Measurements from ENCODE around the gene FBRSL1.

FBRSL1 gene

GRCh38 chr12:132510746-132511477 is 21.0 kb downstream of the FBRSL1 start:
- in situ Hi-C loops (cut with HindIII; ENCODE audit: low pct_unique_long_range_greater_than_20kb, low sequenced_read_pairs): no loop called here
- DNase-seq (ENCODE audit: low read depth in 1 of 2, low spot score in 1 of 2): no peak
- no peak for TF ChIP-seq JUND (IDR thresholded peaks at IDR 0.05; ENCODE audit: low read depth)

GRCh38 chr12:132511516-132512196 is 21.7 kb downstream of the FBRSL1 start:
- no peak for TF ChIP-seq JUND (IDR thresholded peaks at IDR 0.05; ENCODE audit: low read depth)
- no peak for DNase-seq (ENCODE audit: low read depth in 1 of 2, low spot score in 1 of 2)
- in situ Hi-C loops (cut with HindIII; ENCODE audit: low pct_unique_long_range_greater_than_20kb, low sequenced_read_pairs): no loop called here

- DNase-seq (ENCODE audit: low read depth in 1 of 2, low spot score in 1 of 2): no peak
- in situ Hi-C loops (cut with HindIII; ENCODE audit: low pct_unique_long_range_greater_than_20kb, low sequenced_read_pairs): no loop called here
- no peak for TF ChIP-seq JUND (IDR thresholded peaks at IDR 0.05; ENCODE audit: low read depth)
Observed at GRCh38 chr12:132512197-132513069, 22.5 kb downstream of the FBRSL1 start.

GRCh38 chr12:132513070-132513398 is 23.1 kb downstream of the FBRSL1 start:
- no peak for DNase-seq (ENCODE audit: low read depth in 1 of 2, low spot score in 1 of 2)
- no peak for TF ChIP-seq JUND (IDR thresholded peaks at IDR 0.05; ENCODE audit: low read depth)
- in situ Hi-C loops (cut with HindIII; ENCODE audit: low pct_unique_long_range_greater_than_20kb, low sequenced_read_pairs): no loop called here

- TF ChIP-seq JUND (IDR thresholded peaks at IDR 0.05; ENCODE audit: low read depth): no peak
- no peak for DNase-seq (ENCODE audit: low read depth in 1 of 2, low spot score in 1 of 2)
- in situ Hi-C loops (cut with HindIII; ENCODE audit: low pct_unique_long_range_greater_than_20kb, low sequenced_read_pairs): no loop called here
Observed at GRCh38 chr12:132513458-132514135, 23.6 kb downstream of the FBRSL1 start.

GRCh38 chr12:132514216-132514820 is 24.4 kb downstream of the FBRSL1 start:
- in situ Hi-C loops (cut with HindIII; ENCODE audit: low pct_unique_long_range_greater_than_20kb, low sequenced_read_pairs): no loop called here
- no peak for DNase-seq (ENCODE audit: low read depth in 1 of 2, low spot score in 1 of 2)
- no peak for TF ChIP-seq JUND (IDR thresholded peaks at IDR 0.05; ENCODE audit: low read depth)

GRCh38 chr12:132514838-132515237 is 24.9 kb downstream of the FBRSL1 start:
- in situ Hi-C loops (cut with HindIII; ENCODE audit: low pct_unique_long_range_greater_than_20kb, low sequenced_read_pairs): no loop called here
- TF ChIP-seq JUND (IDR thresholded peaks at IDR 0.05; ENCODE audit: low read depth): no peak
- DNase-seq (ENCODE audit: low read depth in 1 of 2, low spot score in 1 of 2): no peak

- in situ Hi-C loops (cut with HindIII; ENCODE audit: low pct_unique_long_range_greater_than_20kb, low sequenced_read_pairs): no loop called here
- DNase-seq (ENCODE audit: low read depth in 1 of 2, low spot score in 1 of 2): no peak
- TF ChIP-seq JUND (IDR thresholded peaks at IDR 0.05; ENCODE audit: low read depth): no peak
Observed at GRCh38 chr12:132516095-132517012, 26.4 kb downstream of the FBRSL1 start.

GRCh38 chr12:132517013-132517739 is 27.2 kb downstream of the FBRSL1 start:
- DNase-seq (ENCODE audit: low read depth in 1 of 2, low spot score in 1 of 2): no peak
- in situ Hi-C loops (cut with HindIII; ENCODE audit: low pct_unique_long_range_greater_than_20kb, low sequenced_read_pairs): no loop called here
- no peak for TF ChIP-seq JUND (IDR thresholded peaks at IDR 0.05; ENCODE audit: low read depth)

GRCh38 chr12:132517740-132518100 is 27.8 kb downstream of the FBRSL1 start:
- DNase-seq (ENCODE audit: low read depth in 1 of 2, low spot score in 1 of 2): no peak
- TF ChIP-seq JUND (IDR thresholded peaks at IDR 0.05; ENCODE audit: low read depth): no peak
- in situ Hi-C loops (cut with HindIII; ENCODE audit: low pct_unique_long_range_greater_than_20kb, low sequenced_read_pairs): no loop called here
